Stimulated activated naive B cell treated with anti-CD40 and anti-IgM and Interleukin-4, amounts not matched to agents 10 μg/mL and 1 μg/mL and 100 μg/mL, for 72 hours (primary cell): Measurements from ENCODE around the gene RBPJ.
"Not testable (repeated sequence)": the region's sequence is repeated elsewhere in the genome, so short reads cannot be mapped to it uniquely, and the experiment has no call there.

Experiments
- ATAC-seq, 2 donors: fragments of 150-1000 bp; cut with Tn5 transposase; replicated peaks; 2 replicates each; pipeline ENCODE4 v1.10.0; 2021; ENCODE audit warnings: moderate library complexity in 1 of 2
- DNase-seq: peaks from one replicate; pipeline ENCODE4 v3.0.0; 2021
- H3K27ac Mint-ChIP-seq: one replicate; pipeline ENCODE4 v1.8.0; 2022; ENCODE audit warnings: mild to moderate bottlenecking, mixed read lengths
- H3K27me3 Mint-ChIP-seq, 2 donors: one replicate each; pipeline ENCODE4 v1.8.0; 2022; ENCODE audit warnings: mixed read lengths in 2 of 2
- H3K36me3 Mint-ChIP-seq, 2 donors: one replicate each; pipeline ENCODE4 v1.8.0; 2022; ENCODE audit warnings: mixed read lengths in 2 of 2, mild to moderate bottlenecking in 1 of 2
- H3K4me1 Mint-ChIP-seq, 2 donors: one replicate each; pipeline ENCODE4 v1.8.0; 2022; ENCODE audit warnings: mixed read lengths in 2 of 2, mild to moderate bottlenecking in 1 of 2
- H3K4me3 Mint-ChIP-seq, 2 donors: one replicate each; pipeline ENCODE4 v1.8.0; 2022; ENCODE audit warnings: mild to moderate bottlenecking in 2 of 2, mixed read lengths in 2 of 2, moderate library complexity in 1 of 2
- H3K9me3 Mint-ChIP-seq, 2 donors: one replicate each; pipeline ENCODE4 v1.8.0; 2022; ENCODE audit warnings: mixed read lengths in 2 of 2, mild to moderate bottlenecking in 1 of 2

Gene RBPJ

GRCh38 chr4:26315316-26315932 is 5.4 kb upstream of the RBPJ start:
- not testable (repeated sequence) for H3K27ac Mint-ChIP-seq, DNase-seq, ATAC-seq, H3K4me3 Mint-ChIP-seq, H3K27me3 Mint-ChIP-seq
- H3K9me3 Mint-ChIP-seq, result peaks cover 10 to 14% of the 10 kb centered on the region in 2 donors
- peaks cover 9 to 15% of the 10 kb centered on the region in 2 donors for H3K36me3 Mint-ChIP-seq
- H3K4me1 Mint-ChIP-seq, result peaks cover 19 to 25% of the 10 kb centered on the region in 2 donors

- ATAC-seq (no peak), DNase-seq (no peak)
- peaks cover 10 to 12% of the 10 kb centered on the region in 2 donors for H3K9me3 Mint-ChIP-seq
- no peak overlapping the region for H3K4me3 Mint-ChIP-seq
- no peaks in the 10 kb centered on the region for H3K27me3 Mint-ChIP-seq
- no peak overlapping the region for H3K27ac Mint-ChIP-seq
- peaks cover 21 to 22% of the 10 kb centered on the region in 2 donors for H3K4me1 Mint-ChIP-seq
- peaks cover 10 to 11% of the 10 kb centered on the region in 2 donors for H3K36me3 Mint-ChIP-seq
Measured at GRCh38 chr4:26317766-26318165, 3.0 kb upstream of the RBPJ start.

GRCh38 chr4:26319467-26319948 is 1.3 kb upstream of the RBPJ start:
- Mint-ChIP-seq H3K27ac (peak overlapping the region; percentile 99), H3K27me3 (no peaks in the 10 kb centered on the region), H3K4me3 (peak overlapping the region; percentile 92 to 98), H3K36me3 (peaks cover 9 to 10% of the 10 kb centered on the region in 2 donors), H3K9me3 (peaks cover 9 to 10% of the 10 kb centered on the region in 2 donors), H3K4me1 (peaks cover 24 to 29% of the 10 kb centered on the region in 2 donors)
- ATAC-seq (peak; percentile 76 to 80), DNase-seq (peak; percentile 99)

- DNase-seq (peak; percentile 67), ATAC-seq (peak; percentile 46 to 49)
- Mint-ChIP-seq H3K4me1 (peaks cover 26 to 31% of the 10 kb centered on the region in 2 donors), H3K27me3 (no peaks in the 10 kb centered on the region), H3K9me3 (peaks cover 8 to 10% of the 10 kb centered on the region in 2 donors), H3K27ac (peak overlapping the region; percentile 99), H3K36me3 (peaks cover 7 to 10% of the 10 kb centered on the region in 2 donors), H3K4me3 (peak overlapping the region; percentile 92 to 98)
Measured at GRCh38 chr4:26319949-26320537, 771 bp upstream of the RBPJ start.

- Mint-ChIP-seq H3K27ac (peak overlapping the region; percentile 95), H3K9me3 (peaks cover 3 to 6% of the 10 kb centered on the region in 2 donors), H3K27me3 (no peaks in the 10 kb centered on the region), H3K4me3 (peak overlapping the region; percentile 94 to 96), H3K4me1 (peaks cover 27 to 34% of the 10 kb centered on the region in 2 donors), H3K36me3 (peaks cover 3 to 6% of the 10 kb centered on the region in 2 donors)
- no peak for ATAC-seq
- DNase-seq, result no peak
Measured at GRCh38 chr4:26321373-26322221, 783 bp downstream of the RBPJ start.

GRCh38 chr4:26322346-26322745 is 1.5 kb downstream of the RBPJ start:
- Mint-ChIP-seq H3K27me3 (no peaks in the 10 kb centered on the region), H3K36me3 (peaks cover 3 to 4% of the 10 kb centered on the region in 2 donors)

GRCh38 chr4:26323821-26324220 is 3.0 kb downstream of the RBPJ start:
- ATAC-seq (no peak), DNase-seq (no peak)
- Mint-ChIP-seq H3K4me3 (no peak overlapping the region), H3K4me1 (peaks cover 21 to 34% of the 10 kb centered on the region in 2 donors), H3K9me3 (no peaks in the 10 kb centered on the region), H3K27me3 (no peaks in the 10 kb centered on the region), H3K27ac (no peak overlapping the region), H3K36me3 (peaks cover 0 to 3% of the 10 kb centered on the region in 2 donors)

More at GRCh38 chr4:26322346-26322745, 1.5 kb downstream of the RBPJ start:
- peaks cover 27 to 39% of the 10 kb centered on the region in 2 donors for H3K4me1 Mint-ChIP-seq
- ATAC-seq (no peak), DNase-seq (no peak)
- peak overlapping the region; percentile 94 to 96 for H3K4me3 Mint-ChIP-seq
- H3K9me3 Mint-ChIP-seq, result peaks cover 2 to 3% of the 10 kb centered on the region in 2 donors
- peak overlapping the region; percentile 95 for H3K27ac Mint-ChIP-seq

- Mint-ChIP-seq H3K9me3 (no peaks in the 10 kb centered on the region), H3K36me3 (peaks cover 0 to 3% of the 10 kb centered on the region in 2 donors), H3K4me1 (peaks cover 21 to 30% of the 10 kb centered on the region in 2 donors), H3K4me3 (no peak overlapping the region), H3K27me3 (no peaks in the 10 kb centered on the region), H3K27ac (no peak overlapping the region)
- no peak for DNase-seq
- no peak for ATAC-seq
Measured at GRCh38 chr4:26325191-26325590, 4.4 kb downstream of the RBPJ start.

- no peak for DNase-seq
- Mint-ChIP-seq H3K4me1 (peaks cover 24 to 43% of the 10 kb centered on the region in 2 donors), H3K4me3 (no peak overlapping the region), H3K27ac (no peak overlapping the region), H3K27me3 (no peaks in the 10 kb centered on the region), H3K36me3 (peaks cover 0 to 4% of the 10 kb centered on the region in 2 donors), H3K9me3 (no peaks in the 10 kb centered on the region)
- ATAC-seq, result no peak
Measured at GRCh38 chr4:26326791-26327190, 6.0 kb downstream of the RBPJ start.

- Mint-ChIP-seq H3K4me3 (no peak overlapping the region), H3K4me1 (peaks cover 15 to 24% of the 10 kb centered on the region in 2 donors), H3K27ac (no peak overlapping the region), H3K36me3 (peaks cover 0 to 4% of the 10 kb centered on the region in 2 donors), H3K9me3 (no peaks in the 10 kb centered on the region), H3K27me3 (no peaks in the 10 kb centered on the region)
- DNase-seq (no peak), ATAC-seq (peak; percentile 73 to 80)
Measured at GRCh38 chr4:26330186-26330787, 9.5 kb downstream of the RBPJ start.

- Mint-ChIP-seq H3K27ac (no peak overlapping the region), H3K4me1 (peaks cover 17 to 30% of the 10 kb centered on the region in 2 donors), H3K9me3 (no peaks in the 10 kb centered on the region), H3K36me3 (peaks cover 2 to 4% of the 10 kb centered on the region in 2 donors), H3K27me3 (no peaks in the 10 kb centered on the region), H3K4me3 (no peak overlapping the region)
- ATAC-seq, result no peak
- no peak for DNase-seq
Measured at GRCh38 chr4:26330946-26331345, 10.1 kb downstream of the RBPJ start.

- no peaks in the 10 kb centered on the region for H3K27me3 Mint-ChIP-seq
- H3K4me3 Mint-ChIP-seq, result no peak overlapping the region
- no peak for DNase-seq
- H3K36me3 Mint-ChIP-seq, result peaks cover 4 to 5% of the 10 kb centered on the region in 2 donors
- no peaks in the 10 kb centered on the region for H3K9me3 Mint-ChIP-seq
- H3K4me1 Mint-ChIP-seq, result peaks cover 21 to 35% of the 10 kb centered on the region in 2 donors
- ATAC-seq, result no peak
- no peak overlapping the region for H3K27ac Mint-ChIP-seq
Measured at GRCh38 chr4:26331380-26331950, 10.7 kb downstream of the RBPJ start.

- Mint-ChIP-seq H3K9me3 (no peaks in the 10 kb centered on the region), H3K36me3 (peaks cover 4 to 5% of the 10 kb centered on the region in 2 donors), H3K27ac (no peak overlapping the region), H3K27me3 (no peaks in the 10 kb centered on the region), H3K4me1 (peaks cover 20 to 37% of the 10 kb centered on the region in 2 donors), H3K4me3 (no peak overlapping the region)
- DNase-seq, result no peak
- ATAC-seq, result no peak
Measured at GRCh38 chr4:26334366-26334765, 13.6 kb downstream of the RBPJ start.
